WERI-Rb-1 (cell line): ENCODE measurements around the gene ACTN2.

ENCODE experiments used
- DNase-seq: peaks from one replicate; pipeline ENCODE4 v3.0.0-alpha.2; 2020
- H3K27ac ChIP-seq: fragments of 250-450 bp; sonication (Bioruptor Pico); 2 replicates; pipeline ENCODE4 v1.5.1; 2020; ENCODE audit warnings: mild to moderate bottlenecking, moderate library complexity
- H3K27me3 ChIP-seq: fragments of 250-450 bp; sonication (Bioruptor Pico); 2 replicates; pipeline ENCODE4 v1.5.1; 2021; ENCODE audit warnings: mild to moderate bottlenecking, low read depth, moderate library complexity; ENCODE audit not compliant: insufficient read depth, severe bottlenecking
- H3K36me3 ChIP-seq: fragments of 250-450 bp; sonication (Bioruptor Pico); 2 replicates; pipeline ENCODE4 v1.5.1; 2020; ENCODE audit warnings: mild to moderate bottlenecking, moderate library complexity
- H3K4me3 ChIP-seq: 2 replicates; pipeline ENCODE4 v1.5.1; 2011; ENCODE audit warnings: low read depth, mild to moderate bottlenecking, control low read depth, low read length
- H3K9me3 ChIP-seq: fragments of 250-450 bp; sonication (Bioruptor Pico); 2 replicates; pipeline ENCODE4 v1.5.1; 2021; ENCODE audit warnings: mild to moderate bottlenecking, moderate library complexity; ENCODE audit not compliant: severe bottlenecking
- TF ChIP-seq, protein P1 (sequence below): IDR thresholded peaks from 2 replicates; pipeline ENCODE4 v1.5.1; 2011; ENCODE audit warnings: low read depth, mild to moderate bottlenecking, control low read depth, inconsistent platforms, low read length

ACTN2 gene

DNA sequence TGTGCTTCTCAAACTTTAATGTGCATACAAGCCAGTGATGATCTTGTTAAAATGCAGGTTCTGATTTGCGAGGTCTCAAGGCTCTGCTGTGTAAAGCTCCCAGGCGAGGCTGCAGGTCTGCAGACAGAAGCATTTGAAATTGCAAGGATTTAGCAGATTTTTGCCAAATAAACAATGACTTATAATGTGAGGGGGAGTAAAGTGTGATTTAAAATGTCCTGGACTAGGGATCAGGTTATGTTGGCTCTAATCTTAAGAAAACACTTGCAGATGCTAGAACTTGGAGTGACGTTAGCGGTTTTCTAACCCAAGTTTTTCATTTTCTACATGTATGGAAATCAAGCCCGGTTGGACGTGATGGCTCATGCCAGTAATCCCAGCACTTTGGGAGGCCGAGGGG is 16.2 kb upstream of the ACTN2 start:
- Histone ChIP-seq H3K9me3 (no peaks in the 10 kb centered on the region), H3K27ac (no peak overlapping the region), H3K36me3 (no peaks in the 10 kb centered on the region)

DNA sequence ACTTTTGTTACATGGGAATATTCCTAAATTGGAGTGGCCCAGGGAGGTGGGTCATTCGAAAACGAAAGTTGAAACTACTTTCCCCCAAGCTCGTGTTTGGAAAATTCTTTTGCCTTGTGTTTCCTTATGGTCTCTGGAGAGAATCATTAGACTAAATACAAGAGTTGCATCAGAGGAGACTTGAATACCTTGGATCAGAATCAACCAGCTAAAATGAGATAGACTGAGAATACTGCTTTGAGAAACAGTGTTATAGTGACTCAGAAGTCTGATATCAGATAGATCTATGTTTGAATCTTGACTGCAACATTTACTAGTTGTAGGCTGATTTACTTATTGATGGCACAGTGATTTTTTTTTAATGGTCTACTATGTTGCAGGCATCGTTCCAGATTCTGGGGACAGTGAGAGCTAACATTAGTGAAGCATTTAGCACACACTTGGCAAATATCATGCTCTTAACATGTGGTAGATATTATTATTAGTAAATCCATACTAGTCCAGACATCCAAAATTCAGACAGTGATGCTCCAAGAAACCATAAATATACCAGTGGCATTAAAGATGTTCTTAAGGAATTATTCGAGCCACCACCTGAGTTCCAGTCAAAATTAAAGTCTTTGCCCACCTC is 12.9 kb upstream of the ACTN2 start:
- no peaks in the 10 kb centered on the region for H3K27me3 ChIP-seq
- H3K27ac ChIP-seq: no peak overlapping the region

More for the DNA sequence above, 16.2 kb upstream of the ACTN2 start:
- no peak overlapping the region for H3K4me3 ChIP-seq
- no peaks in the 10 kb centered on the region for H3K27me3 ChIP-seq
- no peak for DNase-seq
- TF ChIP-seq, protein P1, sequence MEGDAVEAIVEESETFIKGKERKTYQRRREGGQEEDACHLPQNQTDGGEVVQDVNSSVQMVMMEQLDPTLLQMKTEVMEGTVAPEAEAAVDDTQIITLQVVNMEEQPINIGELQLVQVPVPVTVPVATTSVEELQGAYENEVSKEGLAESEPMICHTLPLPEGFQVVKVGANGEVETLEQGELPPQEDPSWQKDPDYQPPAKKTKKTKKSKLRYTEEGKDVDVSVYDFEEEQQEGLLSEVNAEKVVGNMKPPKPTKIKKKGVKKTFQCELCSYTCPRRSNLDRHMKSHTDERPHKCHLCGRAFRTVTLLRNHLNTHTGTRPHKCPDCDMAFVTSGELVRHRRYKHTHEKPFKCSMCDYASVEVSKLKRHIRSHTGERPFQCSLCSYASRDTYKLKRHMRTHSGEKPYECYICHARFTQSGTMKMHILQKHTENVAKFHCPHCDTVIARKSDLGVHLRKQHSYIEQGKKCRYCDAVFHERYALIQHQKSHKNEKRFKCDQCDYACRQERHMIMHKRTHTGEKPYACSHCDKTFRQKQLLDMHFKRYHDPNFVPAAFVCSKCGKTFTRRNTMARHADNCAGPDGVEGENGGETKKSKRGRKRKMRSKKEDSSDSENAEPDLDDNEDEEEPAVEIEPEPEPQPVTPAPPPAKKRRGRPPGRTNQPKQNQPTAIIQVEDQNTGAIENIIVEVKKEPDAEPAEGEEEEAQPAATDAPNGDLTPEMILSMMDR: no peak

DNA sequence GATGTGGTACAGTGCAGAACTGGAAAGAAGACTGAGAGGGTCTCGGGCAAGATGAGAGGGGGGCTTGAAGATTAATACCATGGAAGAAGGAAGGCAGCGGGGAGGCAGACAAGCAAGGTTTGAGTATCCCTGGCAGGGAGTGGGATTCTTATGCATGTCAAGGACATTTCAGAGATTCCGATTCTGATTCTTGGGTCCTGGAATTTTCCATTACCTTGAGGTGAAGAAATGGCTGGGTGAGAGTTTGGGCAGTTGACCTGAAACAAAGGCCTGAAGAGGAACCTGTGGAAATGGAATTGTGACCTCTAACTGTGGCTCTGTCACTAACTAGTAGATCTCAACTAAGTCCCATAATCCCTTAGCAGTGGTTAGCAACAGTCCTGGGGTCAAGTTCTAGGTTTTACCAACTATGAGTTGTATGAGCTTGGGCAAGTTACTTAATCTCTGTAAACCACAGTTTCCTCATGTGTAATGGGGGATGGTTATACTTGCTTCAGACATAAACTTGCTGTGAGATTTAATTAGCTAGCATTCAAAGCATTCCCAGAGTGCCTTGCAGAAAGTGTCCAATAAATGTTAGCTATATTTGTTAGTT is 8.6 kb upstream of the ACTN2 start:
- H3K27ac ChIP-seq: no peak overlapping the region
- no peak for DNase-seq
- no peaks in the 10 kb centered on the region for H3K9me3 ChIP-seq
- TF ChIP-seq, protein P1: no peak
- H3K36me3 ChIP-seq: no peaks in the 10 kb centered on the region
- H3K27me3 ChIP-seq: no peaks in the 10 kb centered on the region
- no peak overlapping the region for H3K4me3 ChIP-seq

More for the DNA sequence above, 12.9 kb upstream of the ACTN2 start:
- Histone ChIP-seq H3K9me3 (no peaks in the 10 kb centered on the region), H3K4me3 (no peak overlapping the region), H3K36me3 (no peaks in the 10 kb centered on the region)
- TF ChIP-seq, protein P1: no peak
- DNase-seq: no peak

DNA sequence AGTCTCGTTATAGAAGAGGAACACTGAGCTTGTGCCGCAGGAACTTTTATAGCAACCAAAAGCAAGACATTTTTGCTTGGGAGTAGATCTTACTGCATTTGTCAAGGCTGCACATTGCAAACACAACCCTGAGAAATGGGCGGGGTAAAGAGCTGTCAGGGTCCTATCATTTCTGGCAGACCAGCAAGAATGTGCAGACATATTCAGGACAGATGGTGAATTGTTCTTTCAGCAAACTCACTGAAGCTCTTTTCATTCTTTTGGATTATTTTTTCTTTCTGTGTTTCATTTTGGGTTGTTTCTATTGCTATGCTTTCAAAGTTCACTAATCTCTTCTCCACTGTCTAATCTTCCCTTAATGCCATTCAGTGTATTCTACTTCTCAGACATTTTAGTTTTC is 5.1 kb upstream of the ACTN2 start:
- Histone ChIP-seq H3K9me3 (no peaks in the 10 kb centered on the region), H3K27ac (no peak overlapping the region), H3K27me3 (peaks cover 3% of the 10 kb centered on the region), H3K36me3 (no peaks in the 10 kb centered on the region), H3K4me3 (no peak overlapping the region)
- TF ChIP-seq, protein P1: no peak
- DNase-seq: no peak

DNA sequence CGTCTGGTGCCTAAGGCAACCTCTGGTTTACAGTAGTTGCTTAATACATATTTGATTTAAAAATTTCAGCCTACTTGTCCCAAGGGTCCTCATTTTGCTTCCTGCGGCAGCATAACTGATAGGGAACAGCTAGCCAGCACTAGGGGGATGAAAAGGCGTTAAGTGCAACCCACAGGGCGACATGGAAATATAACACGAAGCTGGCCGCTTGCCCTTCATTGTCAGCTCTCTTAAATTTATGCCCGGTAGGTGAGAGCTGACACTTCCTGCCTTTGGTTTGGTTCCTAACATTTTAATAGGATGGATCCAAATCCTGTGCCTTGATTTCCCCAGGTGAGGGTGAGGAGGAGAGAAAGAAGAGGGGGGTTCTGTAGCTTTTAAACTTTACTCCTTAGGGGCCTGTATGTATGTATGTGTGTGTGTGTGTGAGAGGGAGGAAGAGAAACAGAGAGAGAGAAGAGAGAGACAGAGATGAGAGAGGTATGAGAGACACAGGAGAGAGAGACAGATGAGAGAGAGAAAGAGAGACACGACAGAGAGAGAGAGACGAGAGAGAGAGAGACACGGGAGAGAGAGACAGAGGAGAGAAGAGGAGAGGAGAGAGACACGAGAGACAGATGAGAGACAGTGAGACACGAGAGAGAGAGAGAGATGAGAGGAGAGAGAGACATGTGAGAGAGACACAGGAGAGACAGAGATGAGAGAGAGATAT is 938 bp upstream of the ACTN2 start:
- peaks cover 37% of the 10 kb centered on the region for H3K27me3 ChIP-seq
- H3K27ac ChIP-seq: no peak overlapping the region
- TF ChIP-seq, protein P1: no peak
- DNase-seq: no peak
- no peaks in the 10 kb centered on the region for H3K9me3 ChIP-seq
- no peaks in the 10 kb centered on the region for H3K36me3 ChIP-seq
- no peak overlapping the region for H3K4me3 ChIP-seq
